HCEC 1CT (cell line): ENCODE measurements around the gene POLR3C.
"Not testable (repeated sequence)": the region's sequence is repeated elsewhere in the genome, so short reads cannot be mapped to it uniquely, and the experiment has no call there.

Experiments
- DNase-seq: peaks from one replicate; pipeline ENCODE4 v3.0.0-alpha.2; 2017

The POLR3C gene

DNA sequence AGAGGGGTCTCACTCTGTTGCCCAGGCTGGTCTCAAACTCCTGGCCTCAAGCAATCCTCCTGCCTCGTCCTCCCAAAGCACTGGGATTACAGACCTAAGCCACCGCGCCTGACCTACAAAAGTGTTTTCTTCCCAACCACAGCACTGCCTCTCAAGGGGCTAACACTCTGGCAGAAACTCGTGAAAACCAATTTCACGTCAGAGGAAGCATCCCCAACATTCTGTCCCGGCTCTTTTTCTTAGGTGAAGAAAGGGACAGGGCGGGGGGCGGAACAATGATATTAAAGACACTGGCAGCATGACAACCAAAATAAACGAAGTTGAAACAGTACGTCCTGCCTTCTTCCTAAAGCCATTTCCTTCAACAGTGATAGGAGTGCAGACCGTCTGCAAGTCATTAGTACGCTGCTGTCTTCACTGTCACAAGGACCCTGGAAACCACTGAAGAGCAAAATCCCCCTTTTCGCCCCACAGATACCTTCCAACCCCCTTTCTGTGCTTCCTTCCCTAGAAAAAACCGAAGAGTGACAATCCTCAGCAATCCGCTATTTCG, 1.1 kb upstream of the POLR3C start:
- not testable (repeated sequence) for DNase-seq

GRCh38 chr1:145824499-145824842, 471 bp downstream of the POLR3C start:
- no peak for DNase-seq

GRCh38 chr1:145826030-145826429, 2.0 kb downstream of the POLR3C start:
- DNase-seq: no peak

- DNase-seq: no peak
Measured at GRCh38 chr1:145827966-145828365, 4.0 kb downstream of the POLR3C start.

DNA sequence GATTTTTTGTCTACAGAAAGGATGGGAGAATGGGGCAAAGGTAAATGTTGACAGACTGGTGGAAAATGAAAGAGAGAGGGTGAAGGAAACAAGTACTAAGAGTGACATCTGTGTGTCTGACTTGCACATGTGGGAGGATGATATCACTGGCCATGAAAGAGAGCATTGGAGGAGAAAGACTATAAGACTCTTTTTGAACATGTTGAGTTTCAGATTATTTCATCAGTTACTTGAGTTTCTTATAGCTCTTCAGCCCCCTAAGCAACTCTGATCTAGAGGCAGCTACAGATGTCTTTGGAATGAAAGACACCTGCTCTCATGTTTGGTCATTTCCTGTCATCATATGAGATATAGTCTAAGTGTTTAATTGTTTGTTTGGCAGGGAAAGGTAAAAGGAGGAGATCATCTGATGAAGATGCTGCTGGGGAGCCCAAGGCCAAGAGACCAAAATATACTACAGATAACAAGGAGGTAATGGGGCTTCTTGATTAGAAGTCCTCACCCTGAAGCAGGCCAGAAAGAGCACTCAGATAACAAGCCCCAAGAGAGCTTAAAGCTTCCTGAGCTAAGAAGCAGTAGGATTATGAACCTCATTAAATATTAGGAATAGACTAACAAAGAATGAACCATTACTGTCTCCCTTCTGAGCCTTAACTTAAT, 4.5 kb downstream of the POLR3C start:
- no peak for DNase-seq

- not testable (repeated sequence) for DNase-seq
Measured at GRCh38 chr1:145830810-145831209, 6.8 kb downstream of the POLR3C start.

DNA sequence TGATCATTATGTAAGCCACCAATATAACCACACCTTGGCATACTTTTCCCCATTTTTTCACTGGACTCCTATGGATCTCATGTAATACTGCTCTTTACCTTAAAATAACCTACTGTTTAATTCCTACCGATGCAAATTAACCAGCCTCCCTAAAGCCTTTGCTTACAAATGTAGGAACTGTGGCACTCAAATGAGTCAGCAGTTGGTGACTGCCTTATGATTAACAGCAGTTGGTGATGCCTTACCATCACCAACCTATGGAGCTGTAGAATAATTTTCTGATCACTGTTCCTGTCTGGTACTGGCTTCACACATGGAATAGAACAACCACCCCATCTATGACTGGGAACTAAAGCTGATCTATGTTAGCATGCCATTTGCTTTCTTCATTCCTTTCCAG, 13.7 kb downstream of the POLR3C start:
- no peak for DNase-seq

DNA sequence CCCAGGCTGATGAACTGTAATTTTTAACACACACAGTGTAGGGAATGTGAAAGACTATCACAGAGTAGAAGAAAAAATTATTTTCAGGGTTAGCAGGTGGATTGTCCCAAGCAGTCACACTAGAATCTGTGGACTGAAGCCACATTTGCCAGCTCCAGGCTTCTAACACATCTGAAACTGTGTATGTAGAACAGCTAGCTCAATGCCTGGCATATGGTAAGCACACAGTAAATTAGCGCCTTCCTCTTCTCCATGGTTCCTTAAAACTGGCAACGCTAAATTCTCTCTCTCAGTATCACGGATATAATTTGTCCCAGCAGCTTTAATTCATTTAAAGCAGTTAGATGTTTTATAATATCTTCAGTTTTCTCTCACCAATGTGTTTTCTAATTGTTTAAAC, 19.0 kb downstream of the POLR3C start:
- DNase-seq: no peak

GRCh38 chr1:145845144-145845513, 21.1 kb downstream of the POLR3C start:
- DNase-seq: no peak

- DNase-seq: peak; percentile 68
Measured at GRCh38 chr1:145845514-145846161, 21.6 kb downstream of the POLR3C start, which contains the start of gene NUDT17. Gene NUDT17 (plus strand): TSS chr1:145845630. CDS start chr1:145845641, 11 bp downstream.

DNA sequence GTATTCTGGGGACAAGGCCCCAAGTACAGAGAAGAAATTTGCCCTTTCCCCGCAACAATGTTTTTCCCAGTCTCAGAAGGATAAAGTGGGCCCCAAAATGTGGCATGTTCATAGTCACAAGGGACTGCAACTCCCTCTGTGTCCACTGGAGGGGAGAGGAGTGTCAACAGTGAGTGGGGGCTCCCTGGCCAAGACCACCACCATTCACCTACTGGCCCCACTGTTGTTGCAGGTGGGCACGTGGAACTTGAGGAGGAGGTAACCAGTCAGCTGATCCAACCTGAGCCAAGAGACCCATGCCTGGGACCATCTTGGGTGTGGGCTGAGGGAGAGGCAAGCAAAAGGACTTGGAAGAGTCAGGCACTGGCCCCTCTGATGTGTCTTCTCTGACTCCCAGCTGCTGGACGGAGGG, 22.2 kb downstream of the POLR3C start:
- peak; percentile 18 for DNase-seq

DNA sequence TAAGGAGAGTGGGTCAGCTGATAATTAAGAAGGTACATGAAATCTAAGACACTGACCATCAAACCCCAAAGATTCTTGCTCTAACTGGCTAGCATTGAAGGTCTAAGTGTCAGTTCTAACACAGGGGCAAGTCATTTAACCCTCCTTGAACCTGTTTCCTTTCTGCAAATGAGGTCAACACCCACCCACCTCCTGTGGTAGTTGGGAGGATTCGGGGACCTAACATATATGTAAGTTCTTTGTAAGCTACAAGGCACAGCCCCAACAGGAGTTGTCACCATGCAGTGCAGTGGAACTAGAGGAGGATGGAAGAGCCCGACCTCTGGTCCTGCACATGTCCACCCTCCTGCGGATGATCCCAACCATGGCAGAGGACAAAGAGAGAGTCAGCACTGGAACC, 23.8 kb downstream of the POLR3C start:
- DNase-seq: no peak

DNA sequence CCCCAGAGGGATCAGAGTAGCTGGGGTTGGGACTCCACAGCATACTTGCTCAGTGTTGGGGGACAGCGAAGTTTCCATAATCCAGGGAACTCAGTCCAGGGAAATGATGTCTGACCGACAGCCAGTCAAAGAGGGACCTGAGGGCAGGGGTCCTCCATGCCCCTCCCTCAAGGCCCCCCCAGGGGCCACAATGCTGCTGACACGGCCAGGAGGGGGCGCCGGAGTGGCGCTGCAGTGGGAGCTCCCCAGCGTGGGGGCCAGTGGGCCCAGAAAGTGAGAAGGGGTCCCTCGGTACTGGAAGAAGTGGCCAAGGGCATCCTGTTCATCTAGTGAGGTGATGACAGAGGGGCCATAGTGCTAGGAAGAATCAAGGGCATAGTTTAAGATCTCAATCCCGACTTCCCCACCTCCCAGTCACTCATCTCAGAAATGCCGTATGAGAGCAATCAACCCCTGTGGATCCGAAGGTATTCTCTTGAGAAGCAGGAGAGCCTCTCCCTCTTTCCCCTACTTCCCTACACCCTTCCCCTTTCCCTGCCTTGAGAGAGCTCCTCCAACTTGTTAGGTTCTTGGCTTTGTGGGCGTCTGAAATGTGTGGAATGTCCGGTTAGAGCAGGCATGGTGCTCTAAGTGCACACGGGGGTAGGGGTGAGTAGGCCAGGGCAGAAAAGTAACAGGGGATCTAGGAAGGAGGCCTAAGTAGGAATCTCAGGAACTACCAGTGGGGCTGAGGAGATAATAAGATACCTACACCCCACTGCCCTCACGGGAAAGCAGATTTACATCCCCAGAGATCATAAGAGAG, 25.6 kb downstream of the POLR3C start:
- DNase-seq: peak; percentile 68

GRCh38 chr1:145855426-145855948, 31.5 kb downstream of the POLR3C start:
- no peak for DNase-seq

- DNase-seq: no peak
Measured at GRCh38 chr1:145857170-145857569, 33.2 kb downstream of the POLR3C start.

- DNase-seq: peak; percentile 14
Measured at GRCh38 chr1:145858238-145858900, 34.4 kb downstream of the POLR3C start.

GRCh38 chr1:145858901-145859490, 35.0 kb downstream of the POLR3C start, which contains the start of gene PIAS3:
Gene PIAS3 (minus strand): TSS chr1:145859081. CDS start chr1:145858990, 91 bp downstream.
- DNase-seq: peak; percentile 94

- peak; percentile 89 for DNase-seq
Measured at GRCh38 chr1:145859491-145860023, 35.6 kb downstream of the POLR3C start.

DNA sequence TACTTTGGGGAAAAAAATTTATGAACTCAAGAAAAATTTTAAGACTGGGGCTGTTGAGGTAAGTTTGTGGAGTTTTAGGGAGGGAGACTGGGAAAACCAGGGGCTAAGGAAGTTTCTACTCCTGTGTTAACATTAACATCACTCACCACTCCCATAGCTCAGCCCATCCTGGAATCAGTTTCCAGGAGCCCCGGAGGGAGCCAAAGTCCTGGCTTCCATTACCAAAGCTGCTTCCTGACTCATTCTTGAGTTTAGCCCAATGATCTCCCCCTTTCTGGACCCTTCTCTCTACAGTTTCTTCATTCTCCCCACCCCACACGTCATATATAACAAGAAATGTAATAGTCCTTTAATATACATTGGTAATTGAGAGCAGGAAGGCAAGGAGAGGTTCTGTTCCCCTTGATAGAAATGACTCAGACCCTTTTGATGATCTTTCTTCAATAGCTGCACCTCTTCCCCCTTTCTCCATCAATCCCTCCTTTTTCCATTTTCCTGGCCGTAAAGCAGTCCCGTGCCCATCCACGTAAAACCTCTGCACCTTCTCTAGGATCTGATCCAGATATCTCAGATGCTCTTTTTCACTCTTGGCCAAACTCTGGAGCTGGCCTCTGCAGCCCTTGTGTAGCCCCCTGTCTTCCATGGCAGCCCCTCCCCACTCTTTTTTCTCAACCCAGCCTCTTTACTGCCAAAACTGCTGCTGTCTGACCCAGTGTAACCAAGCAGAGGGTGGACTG, 39.5 kb downstream of the POLR3C start:
- DNase-seq: no peak

DNA sequence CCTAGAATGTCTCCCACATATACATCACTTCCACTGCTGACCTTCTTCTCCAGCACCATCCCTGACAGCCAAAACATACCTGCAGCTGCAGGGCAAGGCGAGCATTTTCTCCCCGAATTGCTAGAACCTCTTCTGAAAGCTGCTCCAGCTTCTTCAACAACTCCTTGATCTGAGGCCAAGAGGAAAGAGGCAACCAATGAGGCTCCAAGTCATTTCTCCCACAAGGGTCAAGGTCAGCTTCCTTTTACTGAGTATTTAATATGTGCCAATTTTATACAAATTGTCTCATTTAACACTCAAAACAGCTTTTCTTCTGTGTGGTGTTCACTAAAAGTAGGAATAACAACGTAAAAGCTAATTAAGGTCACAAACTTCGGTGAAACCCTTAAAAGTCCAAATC, 44.2 kb downstream of the POLR3C start:
- no peak for DNase-seq
